Stimulated activated CD8-positive, alpha-beta memory T cell treated with anti-CD3 and anti-CD28 coated beads, Interleukin-15, amount 100 ng/mL, for 4 hours (primary cell): ENCODE results near the gene CDKN1A.

ENCODE experiments used
- DNase-seq, 2 donors: peaks; one replicate each; pipeline ENCODE4 v3.0.0-alpha.2; 2020; ENCODE audit warnings: low read depth in 2 of 2

The CDKN1A gene

DNA sequence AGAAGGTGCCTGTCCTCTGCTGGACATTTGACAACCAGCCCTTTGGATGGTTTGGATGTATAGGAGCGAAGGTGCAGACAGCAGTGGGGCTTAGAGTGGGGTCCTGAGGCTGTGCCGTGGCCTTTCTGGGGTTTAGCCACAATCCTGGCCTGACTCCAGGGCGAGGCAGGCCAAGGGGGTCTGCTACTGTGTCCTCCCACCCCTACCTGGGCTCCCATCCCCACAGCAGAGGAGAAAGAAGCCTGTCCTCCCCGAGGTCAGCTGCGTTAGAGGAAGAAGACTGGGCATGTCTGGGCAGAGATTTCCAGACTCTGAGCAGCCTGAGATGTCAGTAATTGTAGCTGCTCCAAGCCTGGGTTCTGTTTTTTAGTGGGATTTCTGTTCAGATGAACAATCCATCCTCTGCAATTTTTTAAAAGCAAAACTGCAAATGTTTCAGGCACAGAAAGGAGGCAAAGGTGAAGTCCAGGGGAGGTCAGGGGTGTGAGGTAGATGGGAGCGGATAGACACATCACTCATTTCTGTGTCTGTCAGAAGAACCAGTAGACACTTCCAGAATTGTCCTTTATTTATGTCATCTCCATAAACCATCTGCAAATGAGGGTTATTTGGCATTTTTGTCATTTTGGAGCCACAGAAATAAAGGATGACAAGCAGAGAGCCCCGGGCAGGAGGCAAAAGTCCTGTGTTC lies 1.3 kb upstream of the CDKN1A start:
- DNase-seq: no peak

DNA sequence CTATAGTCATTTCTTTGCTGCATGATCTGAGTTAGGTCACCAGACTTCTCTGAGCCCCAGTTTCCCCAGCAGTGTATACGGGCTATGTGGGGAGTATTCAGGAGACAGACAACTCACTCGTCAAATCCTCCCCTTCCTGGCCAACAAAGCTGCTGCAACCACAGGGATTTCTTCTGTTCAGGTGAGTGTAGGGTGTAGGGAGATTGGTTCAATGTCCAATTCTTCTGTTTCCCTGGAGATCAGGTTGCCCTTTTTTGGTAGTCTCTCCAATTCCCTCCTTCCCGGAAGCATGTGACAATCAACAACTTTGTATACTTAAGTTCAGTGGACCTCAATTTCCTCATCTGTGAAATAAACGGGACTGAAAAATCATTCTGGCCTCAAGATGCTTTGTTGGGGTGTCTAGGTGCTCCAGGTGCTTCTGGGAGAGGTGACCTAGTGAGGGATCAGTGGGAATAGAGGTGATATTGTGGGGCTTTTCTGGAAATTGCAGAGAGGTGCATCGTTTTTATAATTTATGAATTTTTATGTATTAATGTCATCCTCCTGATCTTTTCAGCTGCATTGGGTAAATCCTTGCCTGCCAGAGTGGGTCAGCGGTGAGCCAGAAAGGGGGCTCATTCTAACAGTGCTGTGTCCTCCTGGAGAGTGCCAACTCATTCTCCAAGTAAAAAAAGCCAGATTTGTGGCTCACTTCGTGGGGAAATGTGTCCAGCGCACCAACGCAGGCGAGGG lies 594 bp upstream of the CDKN1A start:
- no peak for DNase-seq

DNA sequence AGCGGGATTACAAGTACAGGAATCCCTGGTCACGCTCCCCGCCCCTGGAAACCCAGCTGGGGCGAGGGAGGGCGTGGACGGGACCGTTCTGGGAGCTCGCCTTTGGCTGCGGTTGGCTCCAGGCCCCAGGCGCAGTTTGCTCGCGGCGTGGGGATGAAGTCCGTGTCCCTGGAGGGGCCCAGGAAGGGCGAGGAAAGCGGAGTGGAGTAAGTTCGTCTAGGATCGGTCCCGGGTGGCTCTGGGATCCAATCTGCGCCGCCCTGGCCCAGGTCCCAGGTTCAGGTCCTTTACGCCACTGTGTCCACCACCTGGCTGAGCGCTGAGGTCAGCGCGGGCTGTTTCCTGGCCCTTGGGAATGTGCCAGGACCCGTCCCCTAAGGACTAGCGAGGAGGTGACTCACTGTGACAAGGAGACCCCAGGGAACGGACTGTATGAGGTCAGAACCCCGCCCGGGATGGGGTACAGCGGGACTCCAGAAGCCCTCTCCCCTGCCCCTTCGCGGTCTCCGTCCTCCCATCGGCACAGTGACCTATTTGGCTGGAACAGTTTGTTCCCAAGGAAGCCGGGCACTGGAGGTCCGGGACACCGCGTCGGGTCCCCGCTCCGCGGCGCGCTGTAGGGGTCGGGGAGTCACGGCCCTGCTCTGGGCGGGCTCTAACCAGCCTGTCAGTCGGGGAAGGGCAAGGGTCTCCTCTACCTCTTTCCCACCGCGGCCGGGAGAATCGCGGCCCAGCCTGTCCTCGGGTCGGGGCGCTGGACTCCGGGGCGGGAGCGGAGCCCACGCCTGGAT lies 724 bp downstream of the CDKN1A start:
- DNase-seq: peak in 1 of 2 donors; percentile 7

DNA sequence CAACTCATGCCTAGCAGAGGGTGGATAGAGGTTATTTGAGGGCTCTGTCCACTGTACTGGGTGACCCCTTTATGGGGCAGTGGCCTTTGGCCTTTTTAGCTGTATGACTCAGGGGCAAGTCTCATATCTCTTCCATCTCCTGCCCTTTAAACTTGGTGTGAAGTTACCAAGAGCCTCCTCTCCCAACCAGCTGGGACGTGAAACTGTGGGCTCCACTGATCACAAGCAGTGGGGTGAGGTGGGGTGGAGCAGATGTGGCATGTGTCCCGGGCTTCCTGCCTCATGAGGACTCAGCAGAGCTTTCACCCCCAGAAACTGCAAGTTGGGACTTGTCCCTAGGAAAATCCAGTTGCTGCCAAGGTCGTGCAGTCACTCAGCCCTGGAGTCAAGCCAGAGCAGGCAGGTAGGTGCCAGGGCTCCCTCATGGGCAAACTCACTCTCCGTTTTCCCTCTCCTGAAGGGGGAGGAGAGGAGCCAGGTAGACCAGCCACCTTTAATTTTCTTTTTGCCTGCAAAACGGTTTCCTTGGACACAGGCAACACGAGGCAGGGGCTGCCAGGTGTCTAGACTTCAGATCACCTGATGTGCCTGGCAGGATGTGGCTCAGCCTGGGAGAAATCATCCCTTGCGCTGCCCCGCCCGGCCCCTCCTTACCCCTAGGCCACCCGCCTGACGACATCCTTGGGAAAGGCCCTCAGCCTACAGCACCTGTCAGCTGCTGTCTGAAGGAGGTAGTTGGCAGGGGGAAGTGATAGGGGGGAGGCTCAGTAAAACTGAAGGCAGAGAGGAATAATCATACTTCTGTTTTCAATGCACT lies 4.0 kb downstream of the CDKN1A start:
- DNase-seq: peak; percentile 10 to 31

- no peak for DNase-seq
Observed at GRCh38 chr6:36683145-36683655, 4.7 kb downstream of the CDKN1A start.

GRCh38 chr6:36683656-36684446 lies 5.3 kb downstream of the CDKN1A start:
- no peak for DNase-seq

DNA sequence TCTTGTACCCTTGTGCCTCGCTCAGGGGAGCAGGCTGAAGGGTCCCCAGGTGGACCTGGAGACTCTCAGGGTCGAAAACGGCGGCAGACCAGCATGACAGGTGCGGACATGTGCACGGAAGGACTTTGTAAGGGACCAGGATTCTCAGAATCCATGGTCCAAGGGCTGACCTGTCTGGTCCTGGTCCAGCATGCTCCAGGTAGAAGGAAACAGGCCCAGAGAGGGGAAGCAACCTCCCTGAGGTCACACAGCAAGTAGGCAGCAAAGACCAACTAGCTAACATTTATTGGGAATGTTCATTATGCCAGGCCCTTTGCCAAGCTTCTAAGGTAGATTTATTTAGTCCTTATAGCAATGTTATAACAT lies 5.9 kb downstream of the CDKN1A start:
- no peak for DNase-seq

DNA sequence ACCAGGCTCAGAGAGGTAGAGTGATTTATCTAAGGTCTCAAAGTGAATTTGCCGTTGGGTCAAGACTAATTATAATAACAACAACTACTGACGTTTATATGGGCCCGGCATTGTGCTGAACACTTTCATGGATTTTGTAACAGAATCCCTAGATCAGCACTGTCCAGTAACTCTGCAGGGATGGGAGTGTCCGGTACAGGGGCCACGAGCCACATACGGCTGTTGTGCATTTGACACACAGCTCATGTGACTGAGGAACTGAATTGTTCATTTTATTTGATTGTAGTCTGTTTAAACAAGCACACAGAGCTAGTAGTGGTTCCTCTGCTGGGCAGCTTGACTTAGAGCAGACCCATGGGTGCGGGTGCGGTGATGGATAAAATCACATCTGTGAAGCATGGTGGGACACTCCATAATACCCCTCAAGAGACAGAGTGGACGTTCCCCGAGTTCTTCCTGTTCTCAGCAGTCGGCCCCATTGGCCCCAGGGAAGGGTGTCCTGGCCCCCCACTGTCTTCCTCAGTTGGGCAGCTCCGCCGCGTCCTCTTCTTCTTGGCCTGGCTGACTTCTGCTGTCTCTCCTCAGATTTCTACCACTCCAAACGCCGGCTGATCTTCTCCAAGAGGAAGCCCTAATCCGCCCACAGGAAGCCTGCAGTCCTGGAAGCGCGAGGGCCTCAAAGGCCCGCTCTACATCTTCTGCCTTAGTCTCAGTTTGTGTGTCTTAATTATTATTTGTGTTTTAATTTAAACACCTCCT lies 6.8 kb downstream of the CDKN1A start:
- DNase-seq: no peak

DNA sequence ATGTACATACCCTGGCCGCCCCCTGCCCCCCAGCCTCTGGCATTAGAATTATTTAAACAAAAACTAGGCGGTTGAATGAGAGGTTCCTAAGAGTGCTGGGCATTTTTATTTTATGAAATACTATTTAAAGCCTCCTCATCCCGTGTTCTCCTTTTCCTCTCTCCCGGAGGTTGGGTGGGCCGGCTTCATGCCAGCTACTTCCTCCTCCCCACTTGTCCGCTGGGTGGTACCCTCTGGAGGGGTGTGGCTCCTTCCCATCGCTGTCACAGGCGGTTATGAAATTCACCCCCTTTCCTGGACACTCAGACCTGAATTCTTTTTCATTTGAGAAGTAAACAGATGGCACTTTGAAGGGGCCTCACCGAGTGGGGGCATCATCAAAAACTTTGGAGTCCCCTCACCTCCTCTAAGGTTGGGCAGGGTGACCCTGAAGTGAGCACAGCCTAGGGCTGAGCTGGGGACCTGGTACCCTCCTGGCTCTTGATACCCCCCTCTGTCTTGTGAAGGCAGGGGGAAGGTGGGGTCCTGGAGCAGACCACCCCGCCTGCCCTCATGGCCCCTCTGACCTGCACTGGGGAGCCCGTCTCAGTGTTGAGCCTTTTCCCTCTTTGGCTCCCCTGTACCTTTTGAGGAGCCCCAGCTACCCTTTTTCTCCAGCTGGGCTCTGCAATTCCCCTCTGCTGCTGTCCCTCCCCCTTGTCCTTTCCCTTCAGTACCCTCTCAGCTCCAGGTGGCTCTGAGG lies 7.6 kb downstream of the CDKN1A start:
- no peak for DNase-seq

DNA sequence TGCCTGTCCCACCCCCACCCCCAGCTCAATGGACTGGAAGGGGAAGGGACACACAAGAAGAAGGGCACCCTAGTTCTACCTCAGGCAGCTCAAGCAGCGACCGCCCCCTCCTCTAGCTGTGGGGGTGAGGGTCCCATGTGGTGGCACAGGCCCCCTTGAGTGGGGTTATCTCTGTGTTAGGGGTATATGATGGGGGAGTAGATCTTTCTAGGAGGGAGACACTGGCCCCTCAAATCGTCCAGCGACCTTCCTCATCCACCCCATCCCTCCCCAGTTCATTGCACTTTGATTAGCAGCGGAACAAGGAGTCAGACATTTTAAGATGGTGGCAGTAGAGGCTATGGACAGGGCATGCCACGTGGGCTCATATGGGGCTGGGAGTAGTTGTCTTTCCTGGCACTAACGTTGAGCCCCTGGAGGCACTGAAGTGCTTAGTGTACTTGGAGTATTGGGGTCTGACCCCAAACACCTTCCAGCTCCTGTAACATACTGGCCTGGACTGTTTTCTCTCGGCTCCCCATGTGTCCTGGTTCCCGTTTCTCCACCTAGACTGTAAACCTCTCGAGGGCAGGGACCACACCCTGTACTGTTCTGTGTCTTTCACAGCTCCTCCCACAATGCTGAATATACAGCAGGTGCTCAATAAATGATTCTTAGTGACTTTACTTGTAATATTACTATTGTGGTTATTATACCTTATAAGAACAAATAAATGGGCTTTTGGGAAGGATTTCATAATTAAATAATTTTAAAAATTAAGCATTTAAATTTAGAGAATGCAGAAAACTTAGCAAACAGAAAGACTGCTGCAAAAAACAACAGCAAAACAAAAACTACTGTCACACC lies 8.4 kb downstream of the CDKN1A start:
- DNase-seq: no peak

GRCh38 chr6:36688063-36688738 lies 9.7 kb downstream of the CDKN1A start:
- no peak for DNase-seq

DNA sequence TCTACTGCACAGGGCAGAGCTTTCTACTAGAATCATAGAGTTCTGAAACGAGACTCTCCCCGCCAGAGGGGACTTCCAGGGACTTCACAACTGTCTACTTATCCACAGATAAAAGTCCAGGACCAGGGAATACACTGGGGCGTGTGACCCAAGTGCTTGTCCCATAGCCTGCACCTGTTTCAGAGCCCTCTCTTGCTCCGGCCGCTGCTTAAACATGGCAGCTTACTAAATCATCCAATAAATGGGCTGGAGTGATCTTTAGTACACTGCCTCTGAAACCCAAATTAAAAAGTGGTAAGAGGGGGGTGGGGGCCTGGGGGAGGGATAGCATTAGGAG lies 10.2 kb downstream of the CDKN1A start:
- DNase-seq: no peak

- DNase-seq: no peak
Observed at GRCh38 chr6:36691011-36691410, 12.5 kb downstream of the CDKN1A start.

- no peak for DNase-seq
Observed at GRCh38 chr6:36691612-36692011, 13.1 kb downstream of the CDKN1A start.

DNA sequence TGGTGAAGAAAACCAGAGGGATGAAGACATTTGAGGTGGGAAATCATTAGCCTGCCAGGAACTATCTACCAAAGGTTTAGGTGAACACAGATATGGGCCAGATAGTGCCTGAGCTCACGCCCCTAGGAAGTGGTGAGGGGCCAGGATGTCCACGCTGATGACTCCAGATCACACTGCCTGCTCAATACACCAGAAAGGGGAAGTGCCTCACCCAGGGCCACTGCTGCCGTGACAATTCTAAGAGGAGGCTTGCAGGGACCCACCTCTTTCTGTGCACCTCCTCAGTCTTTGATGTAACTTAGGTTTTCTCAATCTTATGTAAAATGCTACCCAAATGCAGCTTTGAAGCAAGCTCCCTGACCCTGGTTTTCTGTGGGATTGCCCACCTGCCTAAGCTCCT lies 13.7 kb downstream of the CDKN1A start:
- no peak for DNase-seq

DNA sequence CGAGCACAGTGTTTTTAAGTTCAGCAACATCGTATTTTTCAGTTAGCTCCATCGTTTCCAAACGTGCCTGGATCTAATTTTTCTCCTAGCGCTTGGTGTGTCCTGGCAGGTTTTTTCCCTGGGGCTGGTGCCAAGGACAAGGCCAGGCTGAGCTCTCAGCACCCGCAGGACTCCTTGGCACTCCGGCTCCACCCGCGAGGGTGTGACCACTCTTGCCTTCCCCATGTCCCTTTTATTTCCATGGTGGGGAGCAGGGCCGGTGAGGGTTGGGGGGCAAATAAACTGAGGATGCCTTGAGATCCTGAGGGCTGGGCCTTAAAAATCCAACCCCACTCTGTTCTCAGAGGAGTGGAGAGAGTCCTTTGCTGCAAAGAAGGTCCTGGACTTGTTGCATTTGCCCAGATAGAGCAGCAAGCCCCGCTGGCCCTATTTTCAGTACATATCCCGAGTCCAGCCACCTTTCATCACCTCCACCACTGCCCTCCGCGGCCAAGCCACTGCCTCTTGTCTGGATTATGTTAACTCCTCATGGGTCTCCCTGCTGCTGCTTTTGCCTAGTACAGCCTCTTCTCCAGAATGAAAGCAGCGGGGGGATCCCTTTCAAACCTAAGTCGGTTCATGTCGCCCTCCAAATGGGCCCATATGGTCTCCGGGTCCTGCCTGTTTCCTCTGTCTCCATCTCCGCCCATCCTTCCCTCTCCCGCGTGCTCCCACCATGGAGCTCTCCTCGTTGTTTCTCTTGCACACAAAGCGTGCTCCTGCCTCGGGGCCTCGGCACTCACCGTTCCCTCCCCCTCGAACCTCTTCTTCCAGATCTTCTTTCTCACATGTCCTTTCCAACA lies 14.6 kb downstream of the CDKN1A start:
- no peak for DNase-seq

DNA sequence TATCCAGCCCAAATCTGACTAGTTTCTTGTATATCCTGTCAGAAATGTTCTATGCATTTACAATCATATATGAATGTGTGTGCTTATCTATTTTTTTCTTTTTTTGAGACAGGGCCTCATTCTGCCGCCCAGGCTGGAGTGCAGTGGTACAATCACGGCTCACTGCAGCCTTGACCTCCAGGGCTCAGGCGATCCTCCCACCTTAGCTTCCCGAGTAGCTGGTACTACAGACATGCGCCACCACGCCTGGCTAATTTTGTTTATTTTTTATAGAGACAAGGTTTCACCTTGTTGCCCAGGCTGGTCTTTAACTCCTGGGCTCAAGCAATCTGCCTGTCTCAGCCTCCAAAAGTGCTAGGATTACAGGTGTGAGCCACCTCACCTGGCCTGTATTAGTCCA lies 16.1 kb downstream of the CDKN1A start:
- no peak for DNase-seq
